Ishikawa (cell line): Measurements from ENCODE around the gene WIPI1.

ENCODE experiments used
- CEBPB ChIP-seq: IDR thresholded peaks from 2 replicates; pipeline ENCODE4 v1.6.1; 2012
- CREB1 ChIP-seq: IDR thresholded peaks from 2 replicates; pipeline ENCODE4 v1.6.1; 2012; ENCODE audit warnings: low read depth
- EGR1 ChIP-seq: IDR thresholded peaks from 2 replicates; pipeline ENCODE4 v1.6.1; 2012
- EP300 ChIP-seq: IDR thresholded peaks from 2 replicates; pipeline ENCODE4 v1.6.1; 2012; ENCODE audit warnings: borderline replicate concordance
- FOXM1 ChIP-seq: IDR thresholded peaks from 2 replicates; pipeline ENCODE4 v1.6.1; 2012; ENCODE audit warnings: low read depth, borderline replicate concordance
- MAX ChIP-seq: IDR thresholded peaks from 2 replicates; pipeline ENCODE4 v1.6.1; 2012
- NFIC ChIP-seq: IDR thresholded peaks from 2 replicates; pipeline ENCODE4 v1.6.1; 2012
- RAD21 ChIP-seq: IDR thresholded peaks from 2 replicates; pipeline ENCODE4 v1.6.1; 2012; ENCODE audit warnings: low read depth
- TAF1 ChIP-seq: IDR thresholded peaks from 2 replicates; pipeline ENCODE4 v1.6.1; 2012; ENCODE audit warnings: low read depth, mild to moderate bottlenecking
- TCF12 ChIP-seq: IDR thresholded peaks from 2 replicates; pipeline ENCODE4 v1.6.1; 2012; ENCODE audit warnings: low read depth
- TEAD4 ChIP-seq: IDR thresholded peaks from 2 replicates; pipeline ENCODE4 v1.6.1; 2012
- USF1 ChIP-seq: IDR thresholded peaks from 2 replicates; pipeline ENCODE4 v1.6.1; 2012
- YY1 ChIP-seq: IDR thresholded peaks from 2 replicates; pipeline ENCODE4 v1.6.1; 2012; ENCODE audit warnings: low read depth
- ZBTB7A ChIP-seq: IDR thresholded peaks from 2 replicates; pipeline ENCODE4 v1.6.1; 2012; ENCODE audit warnings: low read depth
- TF ChIP-seq, protein P1 (sequence below): IDR thresholded peaks from 2 replicates; pipeline ENCODE4 v1.6.1; 2012; ENCODE audit warnings: low read depth, mild to moderate bottlenecking

WIPI1 gene

GRCh38 chr17:68439656-68440290 lies 17.5 kb downstream of the WIPI1 start:
- TF ChIP-seq MAX: no peak
- TF ChIP-seq TCF12: no peak
- no peak for TF ChIP-seq USF1
- TF ChIP-seq TEAD4: no peak
- no peak for TF ChIP-seq EGR1
- TF ChIP-seq, protein P1, sequence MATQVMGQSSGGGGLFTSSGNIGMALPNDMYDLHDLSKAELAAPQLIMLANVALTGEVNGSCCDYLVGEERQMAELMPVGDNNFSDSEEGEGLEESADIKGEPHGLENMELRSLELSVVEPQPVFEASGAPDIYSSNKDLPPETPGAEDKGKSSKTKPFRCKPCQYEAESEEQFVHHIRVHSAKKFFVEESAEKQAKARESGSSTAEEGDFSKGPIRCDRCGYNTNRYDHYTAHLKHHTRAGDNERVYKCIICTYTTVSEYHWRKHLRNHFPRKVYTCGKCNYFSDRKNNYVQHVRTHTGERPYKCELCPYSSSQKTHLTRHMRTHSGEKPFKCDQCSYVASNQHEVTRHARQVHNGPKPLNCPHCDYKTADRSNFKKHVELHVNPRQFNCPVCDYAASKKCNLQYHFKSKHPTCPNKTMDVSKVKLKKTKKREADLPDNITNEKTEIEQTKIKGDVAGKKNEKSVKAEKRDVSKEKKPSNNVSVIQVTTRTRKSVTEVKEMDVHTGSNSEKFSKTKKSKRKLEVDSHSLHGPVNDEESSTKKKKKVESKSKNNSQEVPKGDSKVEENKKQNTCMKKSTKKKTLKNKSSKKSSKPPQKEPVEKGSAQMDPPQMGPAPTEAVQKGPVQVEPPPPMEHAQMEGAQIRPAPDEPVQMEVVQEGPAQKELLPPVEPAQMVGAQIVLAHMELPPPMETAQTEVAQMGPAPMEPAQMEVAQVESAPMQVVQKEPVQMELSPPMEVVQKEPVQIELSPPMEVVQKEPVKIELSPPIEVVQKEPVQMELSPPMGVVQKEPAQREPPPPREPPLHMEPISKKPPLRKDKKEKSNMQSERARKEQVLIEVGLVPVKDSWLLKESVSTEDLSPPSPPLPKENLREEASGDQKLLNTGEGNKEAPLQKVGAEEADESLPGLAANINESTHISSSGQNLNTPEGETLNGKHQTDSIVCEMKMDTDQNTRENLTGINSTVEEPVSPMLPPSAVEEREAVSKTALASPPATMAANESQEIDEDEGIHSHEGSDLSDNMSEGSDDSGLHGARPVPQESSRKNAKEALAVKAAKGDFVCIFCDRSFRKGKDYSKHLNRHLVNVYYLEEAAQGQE: no peak
- TF ChIP-seq TAF1: no peak
- TF ChIP-seq NFIC: no peak
- no peak for TF ChIP-seq ZBTB7A
- no peak for TF ChIP-seq CEBPB
- no peak for TF ChIP-seq CREB1
- no peak for TF ChIP-seq EP300
- no peak for TF ChIP-seq RAD21
- no peak for TF ChIP-seq FOXM1
- TF ChIP-seq YY1: no peak

- TF ChIP-seq FOXM1: no peak
- TF ChIP-seq NFIC: no peak
- TF ChIP-seq, protein P1: no peak
- no peak for TF ChIP-seq RAD21
- no peak for TF ChIP-seq TCF12
- no peak for TF ChIP-seq CEBPB
- TF ChIP-seq USF1: no peak
- TF ChIP-seq EP300: no peak
- no peak for TF ChIP-seq EGR1
- no peak for TF ChIP-seq MAX
- TF ChIP-seq CREB1: no peak
Observed at GRCh38 chr17:68437979-68438822, 19.1 kb downstream of the WIPI1 start.

DNA sequence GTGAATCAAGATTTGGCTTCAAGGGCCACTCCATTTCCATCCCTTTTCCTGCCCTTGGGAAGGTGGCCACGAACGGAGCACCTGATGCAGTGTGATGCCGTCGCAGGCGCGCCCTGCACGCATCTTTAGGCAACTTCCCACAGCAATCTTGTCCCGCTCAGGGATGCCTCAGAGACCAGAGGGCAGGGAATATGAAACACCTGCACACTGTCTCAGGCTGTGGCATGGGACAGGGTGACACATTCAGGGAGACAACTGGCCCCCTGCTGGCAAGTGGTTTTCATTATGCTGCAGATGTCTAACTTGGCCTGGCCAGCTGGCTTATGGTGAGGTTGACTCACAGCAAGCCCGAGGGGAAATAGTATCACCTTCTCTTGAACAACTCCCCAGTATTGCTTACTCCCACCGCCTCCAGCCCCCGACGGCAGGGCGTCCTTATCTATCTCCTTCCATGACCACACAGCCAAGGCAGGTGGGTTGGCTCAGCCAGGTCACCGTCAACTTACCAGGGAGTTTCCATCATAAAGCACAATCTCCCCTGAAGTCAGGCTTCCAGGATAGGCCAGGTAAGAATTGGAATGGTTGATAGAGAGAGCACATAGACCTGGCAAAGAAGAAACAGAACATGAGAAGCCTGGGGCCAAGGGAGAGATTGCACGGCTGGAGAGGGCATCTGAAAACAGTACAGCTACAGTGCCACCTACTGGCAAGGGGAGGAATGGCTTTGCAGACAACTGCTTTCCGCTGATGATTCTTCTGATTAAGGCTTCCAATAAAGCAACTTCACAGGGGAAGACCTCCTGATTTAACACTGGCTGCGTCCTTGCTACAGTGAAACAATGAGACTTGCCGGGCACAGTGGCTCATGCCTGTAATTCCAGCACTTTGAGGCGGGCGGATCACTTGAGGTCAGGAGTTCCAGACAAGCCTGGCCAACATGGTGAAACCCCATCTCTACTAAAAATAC lies 21.1 kb downstream of the WIPI1 start:
- TF ChIP-seq RAD21: peak; percentile 87
- no peak for TF ChIP-seq CEBPB

DNA sequence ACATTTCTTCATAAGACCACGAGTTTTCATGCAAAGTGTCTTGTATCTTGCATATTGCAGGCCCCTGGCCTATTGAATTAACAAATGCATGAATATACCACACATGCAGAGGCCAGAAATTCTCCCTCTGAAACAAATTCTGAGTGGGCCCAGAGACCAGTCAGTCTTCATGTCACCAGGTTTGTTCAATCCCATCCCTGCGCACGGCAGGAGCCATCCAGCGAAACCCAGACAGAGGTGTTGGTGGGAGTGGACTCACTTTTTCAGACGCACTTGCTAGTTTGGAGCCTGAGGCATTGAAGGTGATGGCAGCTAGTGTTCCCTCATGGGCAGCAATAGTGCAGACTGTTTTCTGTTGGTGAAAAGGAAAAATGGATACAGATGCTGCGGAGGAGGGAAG lies 21.9 kb downstream of the WIPI1 start:
- no peak for TF ChIP-seq RAD21
- TF ChIP-seq EP300: no peak
- TF ChIP-seq CEBPB: no peak
- no peak for TF ChIP-seq CREB1
- no peak for TF ChIP-seq ZBTB7A
- TF ChIP-seq MAX: no peak
- TF ChIP-seq NFIC: no peak
- TF ChIP-seq TCF12: no peak

DNA sequence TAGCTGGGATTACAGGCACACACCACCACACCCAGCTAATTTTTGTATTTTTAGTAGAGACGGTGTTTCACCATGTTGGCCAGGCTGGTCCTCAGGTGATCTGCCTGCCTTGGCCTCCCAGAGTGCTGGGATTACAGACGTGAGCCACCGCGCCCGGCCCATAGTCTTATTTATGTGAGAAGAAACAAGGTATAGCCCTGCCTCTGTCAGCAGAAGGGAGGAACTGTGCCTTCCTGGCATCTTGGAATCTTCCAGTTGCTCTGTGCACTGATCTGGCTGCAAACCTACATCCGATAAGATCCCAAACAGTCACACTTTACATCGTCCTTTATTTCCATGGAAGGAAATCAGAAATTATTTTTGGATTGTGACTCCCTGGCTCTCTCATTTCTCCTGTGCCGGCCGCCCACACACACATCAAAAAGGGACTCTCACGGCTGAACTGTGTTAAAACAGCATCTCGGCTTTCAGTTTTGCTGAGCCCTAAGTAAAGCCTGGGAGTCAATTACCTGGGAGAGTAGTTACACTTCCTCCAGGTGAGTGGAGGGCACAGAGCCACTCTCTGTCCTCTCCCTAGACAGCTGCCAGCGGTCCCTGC lies 23.3 kb downstream of the WIPI1 start:
- TF ChIP-seq RAD21: no peak
- no peak for TF ChIP-seq USF1
- no peak for TF ChIP-seq CREB1
- TF ChIP-seq, protein P1: no peak
- TF ChIP-seq YY1: no peak
- TF ChIP-seq CEBPB: no peak
- no peak for TF ChIP-seq EGR1
- no peak for TF ChIP-seq NFIC
- TF ChIP-seq TCF12: no peak
- no peak for TF ChIP-seq ZBTB7A
- no peak for TF ChIP-seq MAX
- no peak for TF ChIP-seq TAF1
- TF ChIP-seq FOXM1: no peak
- TF ChIP-seq EP300: no peak
- TF ChIP-seq TEAD4: no peak
